GM21515 (cell line): ENCODE data around the gene DYSF.

ENCODE experiments used
- ATAC-seq: cut with Tn5 transposase; IDR thresholded peaks from one replicate; pipeline ENCODE4 v1.9.1; 2021; ENCODE audit not compliant: unreplicated experiment

Gene DYSF

GRCh38 chr2:71686781-71687180, 233.4 kb downstream of the DYSF start:
- ATAC-seq: no peak

DNA sequence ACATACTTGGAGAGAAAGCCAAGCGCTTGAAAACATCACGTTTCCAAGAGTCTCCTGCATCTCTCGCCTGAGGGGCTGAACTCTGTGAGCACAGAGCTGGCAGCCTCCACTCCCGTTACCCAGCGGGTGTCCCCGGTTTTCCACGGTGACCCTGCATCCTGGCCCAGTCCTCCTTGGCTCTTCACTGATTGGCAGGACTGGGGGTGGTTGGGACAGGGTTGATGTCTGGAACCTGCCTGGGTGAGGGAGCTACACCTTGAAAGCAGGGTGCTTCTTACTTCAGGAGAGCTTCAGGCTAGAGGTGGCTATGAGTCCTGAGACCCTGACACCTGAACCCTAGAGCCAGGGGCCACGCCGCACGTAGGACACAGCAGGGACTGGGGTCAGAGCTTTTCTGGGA, 234.1 kb downstream of the DYSF start:
- no peak for ATAC-seq

- no peak for ATAC-seq
Measured at GRCh38 chr2:71688530-71688929, 235.2 kb downstream of the DYSF start.

DNA sequence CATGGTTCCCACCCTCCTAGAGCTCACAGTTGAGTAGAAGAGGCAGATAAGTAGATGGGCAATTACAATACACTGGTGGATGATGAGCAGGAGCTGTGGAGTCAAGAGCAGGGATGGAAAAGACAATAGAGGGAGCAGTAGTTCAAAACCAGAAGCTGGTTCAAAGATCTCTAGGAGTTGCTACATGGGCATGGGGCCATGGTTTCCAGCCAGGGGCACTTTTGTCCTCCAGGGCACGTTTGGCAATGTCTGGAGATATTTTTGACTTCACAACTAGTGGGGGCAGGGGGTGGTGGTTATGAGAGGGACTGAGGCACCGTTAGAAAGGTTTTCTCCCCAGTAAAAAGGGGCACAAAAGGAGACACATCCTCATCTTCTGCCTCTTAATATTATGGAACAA, 236.0 kb downstream of the DYSF start:
- ATAC-seq: no peak

DNA sequence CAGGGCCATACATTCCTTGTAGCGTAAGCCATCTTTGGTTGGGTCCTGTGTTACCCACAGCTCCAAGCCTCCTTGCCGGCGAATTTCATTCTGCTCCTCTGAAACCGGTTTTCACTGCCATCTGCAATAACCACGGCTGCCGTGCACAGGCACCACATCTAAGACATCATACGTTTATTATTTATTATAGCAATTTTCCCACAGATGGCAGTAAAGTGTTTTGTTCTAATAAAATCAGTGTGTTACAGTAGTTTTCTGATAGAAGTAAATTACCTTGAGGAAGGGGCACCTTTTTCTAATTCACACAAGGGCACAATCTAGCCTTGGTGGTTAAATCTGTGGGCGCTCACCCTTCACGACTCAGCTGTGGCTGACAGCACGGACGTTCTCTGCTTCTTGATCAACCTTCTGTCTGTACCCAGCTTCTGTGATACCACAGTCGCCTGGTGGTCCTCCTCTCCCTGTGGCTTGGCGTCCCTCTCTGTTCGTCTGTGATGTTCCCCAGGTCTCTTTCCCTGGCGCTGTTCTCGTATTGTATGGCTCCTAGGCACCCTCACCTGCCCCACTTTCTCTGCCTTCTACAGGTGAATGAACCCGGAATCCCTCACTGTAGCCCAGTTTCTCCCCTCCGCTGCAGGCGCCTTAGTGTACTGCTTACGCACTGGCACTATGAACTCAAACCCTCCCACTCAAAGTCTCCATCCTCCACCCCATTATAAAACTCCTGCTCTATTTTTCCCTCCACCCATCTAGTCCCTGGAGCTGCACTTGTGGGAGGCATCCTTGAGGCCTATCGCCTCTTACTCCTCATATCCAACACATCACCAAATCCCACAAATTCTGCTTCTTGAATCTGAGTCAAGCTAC, 236.8 kb downstream of the DYSF start:
- ATAC-seq: no peak

DNA sequence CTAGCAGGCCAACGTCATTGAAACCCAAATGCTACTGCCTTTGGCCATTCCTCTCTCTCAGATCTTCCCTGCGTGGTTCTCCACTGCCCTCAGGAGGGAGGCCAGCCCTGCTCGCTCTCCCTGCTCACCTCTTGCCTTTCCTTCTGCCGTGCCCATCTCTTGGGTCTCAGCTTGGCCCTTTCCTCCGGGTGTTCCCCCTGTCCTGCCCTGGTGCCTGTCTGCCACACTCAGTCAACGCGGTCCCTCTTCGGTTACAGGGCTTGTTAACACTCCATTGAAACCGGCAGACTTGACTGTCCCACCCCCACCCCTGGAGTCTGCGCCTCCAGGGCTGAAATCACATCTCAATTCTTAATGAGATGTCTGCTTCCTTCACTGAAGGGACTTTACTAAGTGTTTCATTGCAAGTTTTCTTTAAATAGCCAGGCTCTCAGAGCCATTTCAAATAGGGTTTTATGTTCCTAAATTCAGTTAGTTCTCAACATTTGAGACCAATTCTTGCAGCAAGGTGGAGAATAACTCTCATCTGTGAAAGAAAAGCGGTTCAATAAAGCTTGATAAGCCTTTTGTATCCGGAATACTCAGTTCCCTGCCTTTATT, 237.6 kb downstream of the DYSF start:
- no peak for ATAC-seq

- ATAC-seq: no peak
Measured at GRCh38 chr2:71691747-71692441, 238.5 kb downstream of the DYSF start.

- no peak for ATAC-seq
Measured at GRCh38 chr2:71692621-71693277, 239.4 kb downstream of the DYSF start.

DNA sequence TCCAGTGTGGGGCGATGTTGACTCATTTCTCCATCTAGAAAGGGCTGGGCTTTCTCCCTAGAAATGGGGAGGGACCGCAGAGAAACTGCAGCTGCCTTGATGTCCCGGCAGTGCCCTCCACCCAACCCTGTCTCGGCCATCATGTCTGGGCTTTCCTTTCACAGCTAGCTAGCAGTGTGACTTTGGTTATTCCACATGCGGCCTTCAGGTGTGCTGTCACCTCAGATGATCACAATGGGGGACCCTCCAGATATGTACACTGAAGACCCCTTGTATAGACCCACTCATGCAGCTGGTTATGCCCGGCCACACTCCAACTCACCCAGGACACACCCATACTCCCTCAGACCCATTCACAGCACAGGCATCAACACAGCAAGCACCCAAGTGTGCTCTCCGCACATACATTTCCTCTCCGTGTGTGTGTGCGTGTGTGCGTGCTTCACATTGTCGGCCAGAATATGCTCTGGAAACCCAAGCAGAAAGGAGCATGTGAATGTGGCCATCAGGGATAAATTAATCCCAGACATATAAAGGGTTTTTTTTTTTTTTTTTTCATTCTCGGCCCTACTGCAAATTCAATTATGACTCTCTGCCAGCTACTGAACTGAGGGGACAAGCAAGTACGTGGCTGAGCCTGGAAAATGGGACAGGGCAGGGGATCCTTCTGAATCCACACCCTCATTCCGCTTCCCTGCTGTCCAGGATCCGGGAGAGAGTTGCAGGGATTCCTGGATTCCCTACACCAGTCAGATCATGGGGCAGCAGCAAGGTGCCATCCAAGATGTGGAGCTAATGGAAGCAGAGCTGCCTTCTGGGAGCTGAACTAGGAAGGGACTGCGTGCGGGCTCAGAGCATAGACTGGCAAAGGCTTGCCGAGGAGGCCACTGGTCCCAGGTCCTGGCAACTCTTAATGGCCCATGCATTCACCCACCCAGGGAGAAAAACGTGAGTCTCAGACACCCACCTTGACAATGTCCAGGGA, 240.2 kb downstream of the DYSF start:
- ATAC-seq: no peak

DNA sequence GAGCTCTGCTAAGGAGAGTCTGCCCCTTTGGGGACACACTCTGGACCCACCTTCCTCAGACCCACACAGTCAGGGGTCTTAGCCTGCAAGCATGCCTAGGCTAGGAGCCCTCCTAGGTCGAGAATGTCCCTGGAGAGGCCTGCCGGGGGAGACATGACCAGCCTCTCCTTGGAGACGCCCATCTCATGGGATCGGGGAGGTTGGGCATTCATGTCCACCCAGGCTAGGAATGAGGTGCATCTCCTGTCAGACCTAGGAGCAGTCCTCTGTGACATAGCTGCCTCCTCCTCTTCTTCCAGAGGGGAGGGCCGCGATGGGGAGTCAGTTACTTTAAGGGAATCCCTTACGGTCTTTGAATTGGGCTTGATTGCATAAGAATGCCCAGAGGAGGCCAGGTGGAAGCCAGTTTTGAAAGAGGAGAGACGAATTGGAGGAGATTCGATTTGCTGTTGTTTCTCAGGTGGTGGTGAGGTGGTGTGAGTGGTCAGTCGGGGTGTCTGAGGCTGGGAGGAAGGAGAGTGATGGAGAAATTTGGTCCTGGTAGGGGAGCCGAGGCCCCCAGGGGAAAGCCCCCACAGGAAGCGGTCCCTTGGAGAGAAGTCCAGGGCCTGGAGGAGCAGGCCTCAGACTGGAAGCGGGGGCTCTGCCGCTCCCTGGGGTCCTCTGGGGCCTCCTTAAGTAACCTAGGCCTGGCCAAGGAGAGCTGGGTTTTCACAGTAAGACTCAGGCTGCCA, 241.3 kb downstream of the DYSF start:
- no peak for ATAC-seq

- no peak for ATAC-seq
Measured at GRCh38 chr2:71695235-71696120, 242.1 kb downstream of the DYSF start.

- ATAC-seq: no peak
Measured at GRCh38 chr2:71696381-71696780, 243.0 kb downstream of the DYSF start.

DNA sequence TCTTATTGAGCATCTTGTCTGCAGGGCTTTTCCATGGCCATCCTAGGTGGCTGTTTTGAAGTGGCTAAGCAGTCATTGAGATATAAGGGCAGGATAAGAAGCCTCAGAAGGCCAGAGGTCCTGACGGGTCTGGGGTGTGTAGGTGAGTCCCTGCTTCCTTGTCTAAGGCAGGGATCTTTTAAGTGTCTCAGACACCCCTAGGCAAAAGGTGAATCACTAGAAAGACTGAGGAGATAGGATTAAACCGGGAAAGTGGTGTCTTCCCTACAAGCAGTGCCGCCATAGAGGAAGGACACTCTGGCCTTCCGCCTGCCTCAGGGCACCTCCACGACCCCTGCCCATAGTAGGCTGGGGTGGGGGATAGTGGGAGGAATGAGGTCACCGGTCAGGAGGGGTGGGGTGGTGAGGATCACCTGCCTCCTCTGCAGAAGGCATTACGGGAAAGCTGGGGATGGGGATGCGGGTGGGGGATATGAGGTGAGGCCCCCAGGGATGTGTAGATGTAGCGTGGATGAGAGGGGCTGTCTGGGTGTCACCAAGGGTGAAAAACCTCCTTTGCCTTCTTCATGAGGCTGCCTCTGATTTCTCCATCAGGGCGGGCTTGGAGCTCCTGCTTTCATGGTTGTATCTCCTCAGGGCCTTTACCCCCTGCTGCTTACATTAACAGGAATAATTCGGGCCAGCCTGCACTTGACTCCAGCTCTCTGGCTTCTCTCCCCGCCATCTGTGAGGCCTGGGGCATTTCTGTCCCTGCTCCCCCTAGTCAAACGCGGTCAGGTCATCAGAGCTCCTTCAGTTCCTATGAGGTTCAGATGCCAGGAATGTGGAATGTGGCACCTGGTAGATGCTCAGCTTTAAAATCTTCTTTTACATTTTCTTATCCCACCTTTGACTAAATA, 244.0 kb downstream of the DYSF start:
- no peak for ATAC-seq

GRCh38 chr2:71699428-71699827, 246.1 kb downstream of the DYSF start:
- no peak for ATAC-seq

- no peak for ATAC-seq
Measured at GRCh38 chr2:71700041-71700657, 246.8 kb downstream of the DYSF start.

DNA sequence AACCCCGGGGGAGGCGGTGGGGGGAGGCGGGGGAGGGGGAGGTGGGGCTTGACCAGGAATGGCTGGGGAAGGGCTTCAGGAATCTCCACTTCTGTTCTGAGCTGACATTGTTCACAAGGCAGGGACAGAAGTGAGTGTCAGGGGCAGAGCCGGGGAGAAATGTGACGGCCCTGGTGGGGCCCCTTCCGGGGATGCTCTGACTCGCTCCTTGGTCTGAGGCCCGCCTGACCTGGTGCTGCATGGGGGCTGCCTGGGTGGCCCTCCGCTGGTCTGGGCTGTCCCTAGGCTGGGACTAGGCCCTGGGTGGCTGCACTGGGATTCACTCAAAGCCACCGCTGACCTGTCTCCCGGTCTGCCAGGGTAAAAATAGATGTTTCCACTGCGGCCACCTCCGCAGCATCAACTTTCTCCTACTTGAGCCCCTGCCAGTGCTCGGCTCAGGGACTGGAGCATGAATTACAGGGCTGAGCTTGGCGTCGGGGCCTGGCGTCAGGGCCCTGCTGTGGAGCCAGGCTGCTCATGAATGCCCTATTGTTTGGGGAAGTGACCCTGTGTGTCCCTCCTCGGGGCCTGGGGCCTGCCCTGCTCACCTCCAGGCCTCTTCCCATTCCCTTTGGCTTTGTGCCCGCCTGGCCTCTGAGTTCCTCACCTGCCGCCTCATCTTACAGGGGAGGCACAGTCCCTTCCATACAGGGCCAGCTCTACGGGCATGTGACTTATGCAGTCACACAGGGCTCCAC, 247.5 kb downstream of the DYSF start:
- no peak for ATAC-seq
